Activated T-cell treated with anti-CD3 and anti-CD28 coated beads, Interleukin-2, amount 50 U/mL, for 48 hours (primary cell): ENCODE results near the gene RNF40.
"Not testable (repeated sequence)": the region's sequence is repeated elsewhere in the genome, so short reads cannot be mapped to it uniquely, and the experiment has no call there.

Source experiments
- DNase-seq, 2 experiments: peaks; one replicate each; pipeline ENCODE4 v3.0.0-alpha.2; 2020

The RNF40 gene

GRCh38 chr16:30783280-30784109 lies 21.4 kb downstream of the RNF40 start:
- no peak for DNase-seq

- no peak for DNase-seq
Measured at GRCh38 chr16:30784215-30784614, 22.1 kb downstream of the RNF40 start.

- no peak for DNase-seq
Measured at GRCh38 chr16:30785126-30786106, 23.3 kb downstream of the RNF40 start.

- peak; percentile 45 for DNase-seq
Measured at GRCh38 chr16:30786115-30786935, 24.2 kb downstream of the RNF40 start.

GRCh38 chr16:30786936-30787612 lies 25.0 kb downstream of the RNF40 start, which contains the start of gene ZNF629:
Gene ZNF629, minus strand, starts transcription at chr16:30787205. Its CDS starts 2,723 bp downstream, at chr16:30784482.
- DNase-seq = peak; percentile 56 to 60

- DNase-seq = no peak
Measured at GRCh38 chr16:30787613-30788378, 25.7 kb downstream of the RNF40 start.

GRCh38 chr16:30793508-30794069 lies 31.5 kb downstream of the RNF40 start:
- DNase-seq = no peak

GRCh38 chr16:30794634-30795033 lies 32.5 kb downstream of the RNF40 start:
- DNase-seq = no peak

- DNase-seq = no peak
Measured at GRCh38 chr16:30797670-30798309, 35.7 kb downstream of the RNF40 start.

GRCh38 chr16:30802936-30803335 lies 40.8 kb downstream of the RNF40 start:
- no peak for DNase-seq

- DNase-seq = no peak
Measured at GRCh38 chr16:30805056-30805369, 42.9 kb downstream of the RNF40 start.

- DNase-seq = peak; percentile 63 to 75
Measured at GRCh38 chr16:30805370-30806169, 43.4 kb downstream of the RNF40 start.

- no peak for DNase-seq
Measured at GRCh38 chr16:30808146-30808545, 46.0 kb downstream of the RNF40 start.

- not testable (repeated sequence) for DNase-seq
Measured at GRCh38 chr16:30808890-30809426, 46.8 kb downstream of the RNF40 start.

- DNase-seq = not testable (repeated sequence)
Measured at GRCh38 chr16:30809675-30810074, 47.6 kb downstream of the RNF40 start.

- DNase-seq = no peak
Measured at GRCh38 chr16:30813821-30814189, 51.7 kb downstream of the RNF40 start.

- DNase-seq = no peak
Measured at GRCh38 chr16:30816769-30817168, 54.6 kb downstream of the RNF40 start.

GRCh38 chr16:30820952-30821421 lies 58.9 kb downstream of the RNF40 start:
- DNase-seq = no peak

- DNase-seq = not testable (repeated sequence)
Measured at GRCh38 chr16:30821441-30821840, 59.3 kb downstream of the RNF40 start.
